Calu3 (cell line): ENCODE measurements around the gene ZNF18. TPM values are rescaled to one million over a fixed set of nuclear protein-coding genes. Genes with fewer than 3 reads are reported as not detected.
"Not testable (repeated sequence)": the region's sequence is repeated elsewhere in the genome, so short reads cannot be mapped to it uniquely, and the experiment has no call there.

ENCODE experiments used
- BruUV-seq: library from RNA; stranded (reverse); fragments of 400-500 nt; replicated peaks from 2 replicates; lab custom pipeline; 2021; lab: Mats Ljungman, UMichigan
- CTCF ChIA-PET: fragments of 300-600 bp; sonication (Branson Sonifier 250); formaldehyde crosslinking; loops from one replicate; lab custom pipeline; 2022; ENCODE audit warnings: antibody characterized with exemption; lab: Charles Lee
- DNase-seq: peaks from one replicate; pipeline ENCODE4 v3.0.0; 2022
- H3K27ac Mint-ChIP-seq: one replicate; pipeline ENCODE4 v1.8.0; 2022; ENCODE audit warnings: mixed read lengths; ENCODE audit not compliant: unreplicated experiment
- H3K27me3 Mint-ChIP-seq: one replicate; pipeline ENCODE4 v1.8.0; 2022; ENCODE audit warnings: mixed read lengths; ENCODE audit not compliant: unreplicated experiment
- H3K36me3 Mint-ChIP-seq: one replicate; pipeline ENCODE4 v1.8.0; 2022; ENCODE audit warnings: mild to moderate bottlenecking, moderate library complexity, mixed read lengths; ENCODE audit not compliant: insufficient read depth, unreplicated experiment
- H3K4me1 Mint-ChIP-seq: one replicate; pipeline ENCODE4 v1.8.0; 2022; ENCODE audit warnings: mild to moderate bottlenecking, low read depth, mixed read lengths; ENCODE audit not compliant: unreplicated experiment
- H3K4me3 Mint-ChIP-seq: one replicate; pipeline ENCODE4 v1.8.0; 2022; ENCODE audit warnings: mild to moderate bottlenecking, low read depth, moderate library complexity, mixed read lengths; ENCODE audit not compliant: unreplicated experiment
- H3K9me3 Mint-ChIP-seq: one replicate; pipeline ENCODE4 v1.8.0; 2022; ENCODE audit warnings: low read depth, mixed read lengths; ENCODE audit not compliant: unreplicated experiment
- CTCF ChIP-seq: fragments of 200-600 bp; IDR thresholded peaks from one replicate; pipeline ENCODE4 v1.8.0; 2022; ENCODE audit warnings: antibody characterized with exemption; ENCODE audit not compliant: unreplicated experiment
- intact Hi-C: fragments of 100-400 bp; cut with micrococcal nuclease; formaldehyde crosslinking; loops from one replicate; pipeline ENCODE4 v1.10.0; 2022; ENCODE audit not compliant: unreplicated experiment
- total RNA-seq: library from RNA; stranded (reverse); gene quantifications from 2 replicates; pipeline ENCODE4 v1.2.3, GENCODE V29; 2022

Gene ZNF18
- total RNA-seq, 1 experiment from 2014 or later = 4.2 TPM

- no peak overlapping the region for H3K4me3 Mint-ChIP-seq
- H3K27me3 Mint-ChIP-seq = no peaks in the 10 kb centered on the region
- TF ChIP-seq CTCF = no peak
- H3K36me3 Mint-ChIP-seq = no peaks in the 10 kb centered on the region
- DNase-seq = no peak
- no peak overlapping the region for H3K27ac Mint-ChIP-seq
- no peaks in the 10 kb centered on the region for H3K4me1 Mint-ChIP-seq
- no TSS peak for BruUV-seq
- CTCF ChIA-PET = no interaction called here
- no peaks in the 10 kb centered on the region for H3K9me3 Mint-ChIP-seq
- intact Hi-C loops = no loop called here
Measured at GRCh38 chr17:11943759-11944347, 53.4 kb downstream of the ZNF18 start.

- DNase-seq, CTCF ChIA-PET, H3K9me3 Mint-ChIP-seq, H3K4me1 Mint-ChIP-seq, BruUV-seq, H3K27me3 Mint-ChIP-seq, H3K27ac Mint-ChIP-seq, intact Hi-C loops, H3K4me3 Mint-ChIP-seq, H3K36me3 Mint-ChIP-seq: not testable (repeated sequence)
Measured at GRCh38 chr17:11943086-11943485, 54.2 kb downstream of the ZNF18 start.

GRCh38 chr17:11940904-11941303 is 56.4 kb downstream of the ZNF18 start:
- H3K27me3 Mint-ChIP-seq = peaks cover 12% of the 10 kb centered on the region
- CTCF ChIA-PET = no interaction called here
- H3K4me3 Mint-ChIP-seq = no peak overlapping the region
- no TSS peak for BruUV-seq
- DNase-seq = no peak
- H3K4me1 Mint-ChIP-seq = no peaks in the 10 kb centered on the region
- no peaks in the 10 kb centered on the region for H3K36me3 Mint-ChIP-seq
- no peaks in the 10 kb centered on the region for H3K9me3 Mint-ChIP-seq
- no peak for TF ChIP-seq CTCF
- no peak overlapping the region for H3K27ac Mint-ChIP-seq
- intact Hi-C loops = no loop called here

GRCh38 chr17:11935734-11936406 is 61.4 kb downstream of the ZNF18 start:
- TF ChIP-seq CTCF = no peak
- intact Hi-C loops = loop anchor here (2.0 kb wide), 1 partner anchor 1057 kb away; no protein-coding TSS in a partner anchor
- Mint-ChIP-seq H3K4me1 (no peaks in the 10 kb centered on the region), H3K36me3 (no peaks in the 10 kb centered on the region), H3K27me3 (peaks cover 12% of the 10 kb centered on the region), H3K9me3 (no peaks in the 10 kb centered on the region), H3K27ac (no peak overlapping the region), H3K4me3 (no peak overlapping the region)
- DNase-seq = peak; percentile 46
- BruUV-seq = no TSS peak
- CTCF ChIA-PET = no interaction called here
